Fibroblast of mammary gland (primary cell): ENCODE results near the gene ABLIM1.
A peak's percentile ranks its signal among the peaks of the same experiment; 100 is the strongest.

Experiments
- DNase-seq: peaks from one replicate; pipeline ENCODE4 v3.0.0-alpha.2; 2010; ENCODE audit warnings: low read depth
- H3K4me3 ChIP-seq: 2 replicates; pipeline ENCODE4 v1.5.1; 2011; ENCODE audit warnings: low read depth, mild to moderate bottlenecking, low read length, moderate library complexity; ENCODE audit not compliant: control insufficient read depth
- CTCF ChIP-seq: conservative IDR thresholded peaks from 2 replicates; pipeline ENCODE4 v1.5.1; 2011; ENCODE audit warnings: low read depth, low read length, inconsistent platforms; ENCODE audit not compliant: control insufficient read depth, insufficient read depth

ABLIM1 gene

GRCh38 chr10:114681542-114681941 is 23.5 kb upstream of the ABLIM1 start:
- H3K4me3 ChIP-seq, result no peak overlapping the region
- DNase-seq, result peak; percentile 8
- no peak for TF ChIP-seq CTCF

- TF ChIP-seq CTCF, result no peak
- H3K4me3 ChIP-seq, result no peak overlapping the region
- DNase-seq, result no peak
Observed at GRCh38 chr10:114680543-114681117, 22.6 kb upstream of the ABLIM1 start.

- DNase-seq, result no peak
- no peak for TF ChIP-seq CTCF
- no peak overlapping the region for H3K4me3 ChIP-seq
Observed at GRCh38 chr10:114679552-114679951, 21.5 kb upstream of the ABLIM1 start.

- no peak for DNase-seq
- no peak for TF ChIP-seq CTCF
- H3K4me3 ChIP-seq, result no peak overlapping the region
Observed at GRCh38 chr10:114678820-114679219, 20.7 kb upstream of the ABLIM1 start.

GRCh38 chr10:114678336-114678735 is 20.3 kb upstream of the ABLIM1 start:
- no peak for TF ChIP-seq CTCF
- no peak for DNase-seq
- H3K4me3 ChIP-seq, result no peak overlapping the region

GRCh38 chr10:114674346-114674745 is 16.3 kb upstream of the ABLIM1 start:
- no peak for DNase-seq
- no peak overlapping the region for H3K4me3 ChIP-seq
- TF ChIP-seq CTCF, result no peak

- H3K4me3 ChIP-seq, result no peak overlapping the region
- TF ChIP-seq CTCF, result no peak
- no peak for DNase-seq
Observed at GRCh38 chr10:114669648-114670047, 11.6 kb upstream of the ABLIM1 start.
